Stimulated activated CD4-positive, alpha-beta T cell treated with anti-CD3 and anti-CD28 coated beads, Interleukin-4, amount 100 ng/mL, for 48 hours (primary cell): Measurements from ENCODE around the gene ERAL1.
"Not testable (repeated sequence)": the region's sequence is repeated elsewhere in the genome, so short reads cannot be mapped to it uniquely, and the experiment has no call there.

Experiments used
- DNase-seq, 2 donors: peaks; one replicate each; pipeline ENCODE4 v3.0.0-alpha.2; 2020; ENCODE audit warnings: low read depth in 2 of 2

Gene ERAL1

DNA sequence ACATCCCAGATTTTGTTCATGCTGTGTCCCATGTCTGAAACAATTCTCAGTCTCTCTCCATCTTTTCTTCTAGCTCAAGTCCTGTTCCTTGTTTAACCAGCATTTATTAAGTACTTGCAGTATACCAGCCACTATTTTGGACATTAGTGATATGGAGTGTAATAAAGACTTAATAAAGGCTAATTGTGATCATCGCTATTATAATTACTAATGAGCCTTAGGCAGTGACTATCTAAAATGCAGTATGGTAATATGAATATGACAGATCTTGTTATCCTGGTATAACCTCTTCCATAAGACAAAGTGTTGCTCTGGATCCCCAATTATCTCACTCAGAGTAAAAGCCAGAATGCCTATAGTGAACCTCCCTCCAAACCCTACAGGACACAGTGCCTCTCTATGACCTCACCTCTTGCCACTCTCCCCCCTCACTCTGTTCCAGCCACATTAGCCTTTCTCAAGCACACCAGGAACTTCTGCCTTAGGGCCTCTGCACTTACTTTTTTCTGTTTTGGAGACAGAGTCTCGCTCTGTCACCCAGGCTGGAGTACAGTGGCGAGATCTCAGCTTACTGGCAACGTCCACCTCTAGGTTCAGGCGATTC, 44.5 kb downstream of the ERAL1 start:
- no peak for DNase-seq

DNA sequence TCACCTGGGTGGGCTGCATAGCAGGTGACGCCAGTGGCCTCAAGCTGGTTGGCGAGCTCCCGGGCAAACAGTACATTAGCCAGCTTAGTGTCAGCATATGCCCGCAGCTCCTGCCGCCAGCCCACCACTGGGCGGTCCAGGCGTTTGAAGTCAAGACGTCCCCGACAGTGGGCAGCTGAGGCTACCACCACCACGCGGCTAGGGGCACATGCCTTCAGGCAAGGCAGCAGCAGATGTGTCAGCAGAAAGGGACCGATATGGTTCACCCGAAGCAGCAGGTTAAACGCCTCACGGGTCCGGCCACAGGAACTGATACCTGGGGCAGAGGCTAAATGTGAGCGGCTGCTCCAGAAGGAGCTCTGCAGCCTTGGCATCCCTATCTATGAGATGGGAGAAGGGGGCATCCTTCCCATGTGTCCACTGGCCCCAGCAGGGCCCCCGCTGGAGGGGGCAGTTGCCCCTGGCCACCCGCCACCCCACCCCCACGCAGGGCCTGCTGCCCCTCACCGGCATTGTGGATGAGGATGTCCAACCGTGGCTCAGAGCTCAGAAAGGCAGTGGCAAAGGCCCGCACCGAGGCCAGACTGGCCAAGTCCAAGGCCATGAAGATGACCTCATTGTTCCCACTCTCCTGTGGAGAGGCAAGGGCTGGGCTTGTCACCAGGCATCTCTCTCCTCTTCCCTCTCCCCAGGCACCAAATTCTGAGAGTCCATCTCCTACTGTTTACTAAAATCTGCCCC, 46.3 kb downstream of the ERAL1 start:
- no peak for DNase-seq

DNA sequence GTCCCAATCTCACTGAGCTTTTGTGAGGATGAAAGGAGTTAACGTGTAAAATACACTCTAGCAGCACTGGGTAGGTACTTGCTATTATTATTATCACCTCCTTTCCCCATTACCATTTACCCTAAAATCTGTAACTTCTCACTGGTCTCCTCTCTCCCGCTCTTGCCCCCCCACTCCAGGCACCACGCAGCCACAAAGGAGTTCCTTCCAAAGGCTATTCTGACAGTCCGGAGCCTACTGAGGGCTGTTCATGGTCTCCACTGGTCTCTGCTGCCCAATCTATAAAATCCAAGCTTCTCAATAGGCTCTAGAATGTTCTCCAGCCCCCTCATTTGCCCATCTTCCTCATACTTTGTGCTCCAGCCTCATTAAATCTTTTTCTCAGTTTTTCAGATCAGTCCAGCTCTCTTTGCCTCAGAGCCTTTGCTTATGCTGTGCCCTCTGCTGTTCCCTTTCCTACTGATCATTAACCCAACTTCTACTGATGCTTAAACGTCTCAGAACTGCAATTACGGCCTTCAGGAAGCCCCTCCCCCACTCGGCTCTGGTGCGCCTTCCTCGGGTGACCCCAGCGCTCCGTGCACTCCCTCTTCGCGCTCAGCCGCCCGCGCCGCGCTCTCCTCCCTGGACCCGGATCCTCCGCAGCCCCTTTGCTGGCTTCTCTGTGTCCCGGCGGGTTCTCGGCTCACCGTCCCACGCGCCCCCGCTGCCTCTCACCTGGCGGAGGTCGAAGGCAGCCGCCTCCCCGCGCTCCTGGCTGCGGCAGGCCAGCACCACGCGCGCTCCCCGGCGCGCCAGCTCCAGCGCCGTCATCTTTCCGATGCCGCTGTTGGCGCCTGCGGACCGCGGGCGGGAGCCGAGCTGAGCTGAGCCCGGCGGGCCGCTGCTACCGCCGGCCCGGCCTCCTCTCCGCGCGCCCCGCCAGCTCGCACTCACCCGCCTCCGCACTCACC, 47.3 kb downstream of the ERAL1 start:
- peak; percentile 49 to 51 for DNase-seq

- peak; percentile 92 to 93 for DNase-seq
Measured at GRCh38 chr17:28902819-28903545, 48.2 kb downstream of the ERAL1 start, which contains the start of gene DHRS13. TSS of gene DHRS13 (minus strand) at chr17:28903079. CDS start at chr17:28902944, 135 bp downstream.

- not testable (repeated sequence) for DNase-seq
Measured at GRCh38 chr17:28903546-28903841, 48.7 kb downstream of the ERAL1 start.

DNA sequence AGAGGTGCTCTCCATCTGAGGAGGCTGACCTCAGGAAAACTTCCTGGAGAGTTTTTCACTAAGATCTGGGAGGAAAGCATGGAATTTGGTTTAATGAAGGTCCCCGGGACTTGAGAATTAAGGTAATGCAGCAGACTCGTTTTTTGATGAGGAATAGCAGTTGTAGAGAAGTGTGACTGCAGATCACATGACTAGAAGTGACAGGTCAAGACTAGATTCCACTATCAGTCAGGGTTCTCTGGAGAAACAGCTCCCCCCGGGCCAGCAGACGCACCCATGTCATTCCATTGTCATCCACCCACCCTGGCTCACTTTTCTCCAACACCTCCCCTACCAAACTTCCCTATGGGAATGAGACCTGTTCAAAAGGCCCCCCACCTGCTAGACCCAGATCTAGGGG, 50.0 kb downstream of the ERAL1 start:
- DNase-seq, result no peak

GRCh38 chr17:28906276-28906675, 51.5 kb downstream of the ERAL1 start:
- no peak for DNase-seq

DNA sequence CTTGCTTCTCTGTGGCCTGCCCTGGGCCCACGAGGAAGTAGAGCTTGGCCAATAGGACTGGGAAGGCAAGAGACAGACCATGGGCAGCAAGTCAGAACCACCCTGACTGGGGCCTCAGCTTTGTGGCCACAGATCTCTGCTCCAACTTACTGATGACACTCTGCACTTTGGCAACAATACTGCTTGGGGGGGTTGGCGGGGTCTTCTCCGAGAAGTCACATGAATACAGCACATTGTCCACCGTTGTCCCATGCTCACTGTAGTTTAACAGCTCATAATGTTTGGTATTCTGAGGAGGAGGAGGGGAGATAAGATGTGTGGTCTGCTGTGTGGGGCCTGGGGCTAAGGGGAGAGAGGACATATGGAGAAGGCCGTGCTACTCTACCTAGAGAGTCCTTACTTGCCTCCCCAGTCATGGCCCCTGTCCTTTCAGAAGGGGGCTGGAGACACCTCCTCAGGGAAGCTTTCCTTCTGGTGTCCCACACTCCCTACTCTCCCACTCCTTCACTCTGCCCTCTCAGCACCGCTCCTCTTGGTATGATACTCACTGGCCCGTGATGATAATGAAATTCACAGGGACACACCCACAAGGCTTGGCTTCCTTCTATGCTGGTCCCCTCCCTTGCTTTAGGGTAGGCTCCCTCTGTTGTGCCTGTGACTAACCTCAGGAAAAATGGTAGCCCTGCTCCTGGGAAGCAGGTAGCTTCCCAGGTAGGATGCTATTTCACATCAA, 52.1 kb downstream of the ERAL1 start:
- no peak for DNase-seq

- no peak for DNase-seq
Measured at GRCh38 chr17:28907709-28908475, 53.1 kb downstream of the ERAL1 start.

- DNase-seq, result no peak
Measured at GRCh38 chr17:28908640-28909167, 53.9 kb downstream of the ERAL1 start.

DNA sequence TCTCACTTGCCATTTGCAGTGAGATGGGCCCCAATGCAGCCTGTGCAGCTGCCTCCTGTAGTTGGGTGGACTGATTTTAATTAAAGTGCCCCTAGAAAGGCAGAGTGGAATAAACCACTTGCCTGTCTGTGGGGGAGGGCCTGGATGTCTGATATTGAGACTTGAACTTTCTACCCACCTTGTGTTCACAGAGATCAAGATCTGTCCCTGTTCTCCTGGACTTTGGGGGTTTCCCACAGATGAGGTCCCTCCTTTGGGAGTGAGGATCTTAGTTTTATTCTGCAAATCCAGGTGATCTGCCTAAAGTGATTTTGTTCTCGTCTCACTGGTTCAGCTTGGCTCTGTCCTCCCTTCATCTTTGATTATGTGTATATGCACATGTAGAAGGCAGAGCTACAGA, 55.7 kb downstream of the ERAL1 start:
- DNase-seq, result no peak
